HCT116 (cell line): ENCODE data around the gene LINC00237. TPM values are rescaled to one million over a fixed set of nuclear protein-coding genes. Genes with fewer than 3 reads are reported as not detected.

Source experiments
- ATAC-seq: fragments of 200-7000 bp; cut with Tn5 transposase; 2 replicates; pipeline ENCODE4 v1.9.1; 2020; ENCODE audit warnings: mild to moderate bottlenecking, moderate library complexity
- BruUV-seq: library from RNA; stranded (reverse); fragments of 400-500 nt; replicated peaks from 2 replicates; lab custom pipeline; 2021; lab: Mats Ljungman, UMichigan
- CTCF ChIA-PET: fragments of 300-600 bp; sonication (Branson Sonifier 250); formaldehyde crosslinking; loops from one replicate; lab custom pipeline; 2021; ENCODE audit warnings: antibody characterized with exemption; lab: Charles Lee
- POLR2A ChIA-PET: fragments of 300-600, 350-600 bp; sonication (Branson Sonifier 250); formaldehyde crosslinking; loops from one replicate; lab custom pipeline; 2021; ENCODE audit warnings: antibody characterized with exemption; lab: Charles Lee
- RAD21 ChIA-PET, 2 experiments: fragments of 300-600 bp; sonication (Branson Sonifier 250); formaldehyde crosslinking; loops; one replicate each; lab custom pipeline; 2023; ENCODE audit warnings: low total read pairs in 2 of 2; ENCODE audit not compliant: uncharacterized antibody in 2 of 2, unreplicated experiment in 2 of 2, low non-redundant PET in 1 of 2; lab: Charles Lee
- DNase-seq: peaks from one replicate; pipeline ENCODE4 v3.0.0-alpha.2; 2010; ENCODE audit warnings: low read depth, low spot score
- H2AFZ ChIP-seq: fragments of 200-600 bp; shearing (Covaris generic), sonication (generic); 2 replicates; pipeline ENCODE4 v1.6.1; 2017; ENCODE audit warnings: low read depth, mixed run types, mixed read lengths, antibody characterized with exemption, low read length; ENCODE audit not compliant: poor library complexity, severe bottlenecking
- H3K27ac ChIP-seq: 2 replicates; pipeline ENCODE4 v1.5.1; 2012; ENCODE audit warnings: low read depth, low read length
- H3K27me3 ChIP-seq: fragments of 200-600 bp; sonication (generic); 2 replicates; pipeline ENCODE4 v1.6.1; 2016; ENCODE audit warnings: mixed run types, low read length, mixed read lengths; ENCODE audit not compliant: insufficient read depth
- H3K36me3 ChIP-seq, 2 experiments: fragments of 200-500 bp in 1 of 2; fragments of 200-600 bp in 1 of 2; sonication (Bioruptor generic) in 1 of 2; sonication (generic) in 1 of 2; 2 replicates each; pipeline versions ENCODE4 v1.5.1 to v1.6.1; 2014 to 2016; ENCODE audit warnings: low read length in 2 of 2, inconsistent platforms in 1 of 2, mixed read lengths in 1 of 2, mixed run types in 1 of 2; ENCODE audit not compliant: insufficient read depth in 2 of 2, control insufficient read depth in 1 of 2
- H3K4me1 ChIP-seq, 2 experiments: fragments of 200-600 bp in 1 of 2; sonication (generic) in 1 of 2; 2 replicates each; pipeline versions ENCODE4 v1.5.1 to v1.6.1; 2012 to 2017; ENCODE audit warnings: low read length in 2 of 2, inconsistent platforms in 1 of 2, mild to moderate bottlenecking in 1 of 2, mixed read lengths in 1 of 2, mixed run types in 1 of 2, moderate library complexity in 1 of 2; ENCODE audit not compliant: insufficient read depth in 2 of 2, control insufficient read depth in 1 of 2
- H3K4me2 ChIP-seq: fragments of 200-600 bp; sonication (generic); 2 replicates; pipeline ENCODE4 v1.6.1; 2017; ENCODE audit warnings: mixed run types, low read length, mixed read lengths
- H3K4me3 ChIP-seq, 2 experiments: fragments of 200-600 bp in 1 of 2; sonication (generic) in 1 of 2; replicated peaks in 1 of 2; 2 replicates each; pipeline ENCODE4 v1.5.1; 2011 to 2016; ENCODE audit warnings: low read length in 2 of 2, control low read depth in 1 of 2, low read depth in 1 of 2, mild to moderate bottlenecking in 1 of 2, mixed read lengths in 1 of 2, mixed run types in 1 of 2
- H3K79me2 ChIP-seq: fragments of 200-600 bp; sonication (generic); 2 replicates; pipeline ENCODE4 v1.6.1; 2017; ENCODE audit warnings: mild to moderate bottlenecking, mixed run types, low read length, moderate library complexity, mixed read lengths; ENCODE audit not compliant: insufficient read depth
- H3K9ac ChIP-seq: fragments of 200-600 bp; sonication (generic); 2 replicates; pipeline ENCODE4 v1.6.1; 2016; ENCODE audit warnings: low read length, mixed read lengths
- H3K9me2 ChIP-seq: fragments of 200-600 bp; sonication (generic), shearing (Covaris generic); 2 replicates; pipeline ENCODE4 v1.6.1; 2017; ENCODE audit warnings: mixed run types, mild to moderate bottlenecking, moderate library complexity; ENCODE audit not compliant: insufficient read depth
- H3K9me3 ChIP-seq, 2 experiments: fragments of 200-500 bp in 1 of 2; fragments of 200-600 bp in 1 of 2; sonication (Bioruptor generic) in 1 of 2; sonication (generic) in 1 of 2; 2 replicates each; pipeline ENCODE4 v1.6.1; 2014 to 2017; ENCODE audit warnings: low read length in 2 of 2, mixed read lengths in 2 of 2, inconsistent platforms in 1 of 2, low read depth in 1 of 2, mild to moderate bottlenecking in 1 of 2, mixed run types in 1 of 2, moderate library complexity in 1 of 2; ENCODE audit not compliant: control insufficient read depth in 1 of 2, insufficient read depth in 1 of 2
- H4K20me1 ChIP-seq: fragments of 200-600 bp; sonication (generic), shearing (Covaris generic); 2 replicates; pipeline ENCODE4 v1.6.1; 2017; ENCODE audit warnings: mixed run types, mild to moderate bottlenecking, moderate library complexity; ENCODE audit not compliant: insufficient read depth
- EGR1 ChIP-seq: IDR thresholded peaks from 2 replicates; pipeline ENCODE4 v1.6.1; 2012; ENCODE audit warnings: low read depth
- EZH2 ChIP-seq: fragments of 200-600 bp; sonication (generic); IDR thresholded peaks from 2 replicates; pipeline ENCODE4 v1.6.1; 2017; ENCODE audit warnings: antibody characterized with exemption, mixed run types
- FOSL1 ChIP-seq: IDR thresholded peaks from 2 replicates; pipeline ENCODE4 v1.6.1; 2012; ENCODE audit warnings: low read depth
- JUND ChIP-seq: IDR thresholded peaks from 2 replicates; pipeline ENCODE4 v1.6.1; 2012
- POLR2AphosphoS5 ChIP-seq: IDR thresholded peaks from 2 replicates; pipeline ENCODE4 v1.6.1; 2011; ENCODE audit warnings: mild to moderate bottlenecking, low read depth, low read length, moderate library complexity
- RAD21 ChIP-seq: IDR thresholded peaks from 2 replicates; pipeline ENCODE4 v1.6.1; 2012; ENCODE audit warnings: low read depth, mild to moderate bottlenecking
- SRF ChIP-seq: IDR thresholded peaks from 2 replicates; pipeline ENCODE4 v1.6.1; 2012; ENCODE audit warnings: low read depth
- TCF7L2 ChIP-seq: IDR thresholded peaks from 2 replicates; pipeline ENCODE4 v1.7.0; 2011; ENCODE audit warnings: borderline replicate concordance, inconsistent platforms; ENCODE audit not compliant: insufficient read depth, insufficient read length; ENCODE audit errors: extremely low read depth
- ZFX ChIP-seq: fragments of 450-650 bp; IDR thresholded peaks from 2 replicates; pipeline ENCODE4 v1.6.1; 2017
- ZNF274 ChIP-seq: fragments of 200-500 bp; sonication (Bioruptor generic); IDR thresholded peaks from 2 replicates; pipeline ENCODE4 v1.6.1; 2014; ENCODE audit warnings: mild to moderate bottlenecking, low read depth, low read length, inconsistent platforms
- intact Hi-C: fragments of 100-400 bp; cut with micrococcal nuclease; formaldehyde crosslinking; loops from 2 replicates; pipeline ENCODE4 v1.10.0; 2022
- total RNA-seq: library from RNA; stranded (reverse); gene quantifications from one replicate; pipeline ENCODE4 v1.2.1, GENCODE V29; 2021; ENCODE audit not compliant: unreplicated experiment
- TF ChIP-seq, protein P1 (sequence below), 3 experiments: fragments of 200-600 bp in 1 of 3; sonication (generic) in 1 of 3; IDR thresholded peaks in 2 of 3; conservative IDR thresholded peaks in 1 of 3; 2 replicates each; pipeline ENCODE4 v1.5.1; 2012 to 2017; ENCODE audit warnings: low read depth in 2 of 3, low read length in 2 of 3, antibody characterized with exemption in 1 of 3, borderline replicate concordance in 1 of 3, control low read depth in 1 of 3, mild to moderate bottlenecking in 1 of 3, mixed read lengths in 1 of 3, mixed run types in 1 of 3, moderate library complexity in 1 of 3; ENCODE audit not compliant: insufficient read depth in 1 of 3
- TF ChIP-seq, protein P2 (sequence below): IDR thresholded peaks from 2 replicates; pipeline ENCODE4 v1.6.1; 2012
- TF ChIP-seq, protein P3 (sequence below): IDR thresholded peaks from 2 replicates; pipeline ENCODE4 v1.6.1; 2012
- TF ChIP-seq, protein P4 (sequence below): IDR thresholded peaks from 2 replicates; pipeline ENCODE4 v1.6.1; 2011; ENCODE audit warnings: mild to moderate bottlenecking, low read length, moderate library complexity; ENCODE audit not compliant: insufficient replicate concordance; ENCODE audit errors: extremely low read depth

Gene LINC00237
- total RNA-seq, 1 experiment from 2014 or later = not detected

DNA sequence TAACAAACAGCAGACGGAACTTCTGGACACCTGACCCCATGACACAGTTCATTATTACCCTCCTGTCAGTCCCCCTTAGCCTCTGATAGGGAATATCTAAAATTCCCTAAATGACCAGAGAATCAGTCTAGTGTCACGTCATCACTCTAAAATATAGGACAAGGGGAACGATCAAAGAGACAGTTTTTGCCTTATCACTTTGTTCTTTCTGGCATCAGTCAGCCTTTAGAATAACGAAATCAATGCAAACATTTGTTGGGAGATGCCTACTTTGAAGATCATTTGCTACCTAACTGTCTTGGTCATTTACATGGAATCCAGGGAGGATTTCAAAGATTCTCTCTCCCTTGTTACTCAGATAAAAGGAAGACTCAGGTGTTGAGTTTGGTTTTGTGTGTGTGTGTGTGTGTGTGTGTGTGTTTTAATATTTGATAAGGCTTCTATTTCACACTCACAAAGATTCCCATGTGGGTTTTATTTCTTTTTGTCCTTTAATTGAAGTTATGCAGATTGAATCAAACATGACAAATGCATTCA, 28.3 kb downstream of the LINC00237 start (continued):
- TF ChIP-seq, protein P1, sequence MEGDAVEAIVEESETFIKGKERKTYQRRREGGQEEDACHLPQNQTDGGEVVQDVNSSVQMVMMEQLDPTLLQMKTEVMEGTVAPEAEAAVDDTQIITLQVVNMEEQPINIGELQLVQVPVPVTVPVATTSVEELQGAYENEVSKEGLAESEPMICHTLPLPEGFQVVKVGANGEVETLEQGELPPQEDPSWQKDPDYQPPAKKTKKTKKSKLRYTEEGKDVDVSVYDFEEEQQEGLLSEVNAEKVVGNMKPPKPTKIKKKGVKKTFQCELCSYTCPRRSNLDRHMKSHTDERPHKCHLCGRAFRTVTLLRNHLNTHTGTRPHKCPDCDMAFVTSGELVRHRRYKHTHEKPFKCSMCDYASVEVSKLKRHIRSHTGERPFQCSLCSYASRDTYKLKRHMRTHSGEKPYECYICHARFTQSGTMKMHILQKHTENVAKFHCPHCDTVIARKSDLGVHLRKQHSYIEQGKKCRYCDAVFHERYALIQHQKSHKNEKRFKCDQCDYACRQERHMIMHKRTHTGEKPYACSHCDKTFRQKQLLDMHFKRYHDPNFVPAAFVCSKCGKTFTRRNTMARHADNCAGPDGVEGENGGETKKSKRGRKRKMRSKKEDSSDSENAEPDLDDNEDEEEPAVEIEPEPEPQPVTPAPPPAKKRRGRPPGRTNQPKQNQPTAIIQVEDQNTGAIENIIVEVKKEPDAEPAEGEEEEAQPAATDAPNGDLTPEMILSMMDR (IDR thresholded peaks at IDR 0.05 in 2 of 3, conservative IDR thresholded peaks at IDR 0.05 in 1 of 3; ENCODE audit: borderline replicate concordance in 1 of 3, insufficient read depth in 1 of 3, low read depth in 2 of 3, low read length in 2 of 3) = no peak
- TF ChIP-seq FOSL1 = no peak
- TF ChIP-seq ZNF274 = no peak
- no peak for TF ChIP-seq ZFX
- TF ChIP-seq, protein P2, sequence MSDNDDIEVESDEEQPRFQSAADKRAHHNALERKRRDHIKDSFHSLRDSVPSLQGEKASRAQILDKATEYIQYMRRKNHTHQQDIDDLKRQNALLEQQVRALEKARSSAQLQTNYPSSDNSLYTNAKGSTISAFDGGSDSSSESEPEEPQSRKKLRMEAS = no peak
- TF ChIP-seq EZH2 = no peak
- TF ChIP-seq, protein P3, sequence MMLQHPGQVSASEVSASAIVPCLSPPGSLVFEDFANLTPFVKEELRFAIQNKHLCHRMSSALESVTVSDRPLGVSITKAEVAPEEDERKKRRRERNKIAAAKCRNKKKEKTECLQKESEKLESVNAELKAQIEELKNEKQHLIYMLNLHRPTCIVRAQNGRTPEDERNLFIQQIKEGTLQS = no peak
- no peak for TF ChIP-seq RAD21

DNA sequence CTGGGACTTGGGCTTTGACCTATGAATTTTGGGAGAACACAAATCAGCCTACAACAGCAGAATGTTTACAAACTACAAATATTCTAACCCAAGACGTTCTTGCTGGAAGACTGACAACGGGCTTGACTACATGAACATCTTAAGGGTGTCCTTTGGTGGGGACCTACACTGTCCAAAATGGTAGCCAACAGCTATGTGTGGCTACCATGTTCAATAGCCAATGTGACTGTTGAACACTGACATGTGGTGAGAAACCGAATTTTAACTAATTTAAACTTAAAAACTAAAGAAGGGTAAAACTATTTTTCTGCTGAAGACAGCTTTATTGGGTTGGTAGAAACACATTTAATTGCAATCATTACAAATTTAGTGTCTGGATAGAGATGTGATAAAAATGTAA, 30.1 kb downstream of the LINC00237 start:
- no peak overlapping the region for H3K4me3 ChIP-seq
- ChIA-PET CTCF (no interaction called here), RAD21 (no interaction called here), POLR2A (no interaction called here)
- no peaks in the 10 kb centered on the region for H3K36me3 ChIP-seq
- H3K9ac ChIP-seq = no peak overlapping the region
- H3K4me2 ChIP-seq = no peak overlapping the region
- no TSS peak for BruUV-seq
- no peak for DNase-seq
- no peaks in the 10 kb centered on the region for H3K79me2 ChIP-seq
- ATAC-seq = no peak
- intact Hi-C loops = no loop called here
- no peaks in the 10 kb centered on the region for H3K9me3 ChIP-seq
- TF ChIP-seq POLR2AphosphoS5 (no peak), SRF (no peak), FOSL1 (no peak), EGR1 (no peak), EZH2 (no peak), JUND (no peak), ZNF274 (no peak), TCF7L2 (no peak)
- TF ChIP-seq, protein P3 = no peak
- TF ChIP-seq, protein P2 = no peak
- TF ChIP-seq, protein P4, sequence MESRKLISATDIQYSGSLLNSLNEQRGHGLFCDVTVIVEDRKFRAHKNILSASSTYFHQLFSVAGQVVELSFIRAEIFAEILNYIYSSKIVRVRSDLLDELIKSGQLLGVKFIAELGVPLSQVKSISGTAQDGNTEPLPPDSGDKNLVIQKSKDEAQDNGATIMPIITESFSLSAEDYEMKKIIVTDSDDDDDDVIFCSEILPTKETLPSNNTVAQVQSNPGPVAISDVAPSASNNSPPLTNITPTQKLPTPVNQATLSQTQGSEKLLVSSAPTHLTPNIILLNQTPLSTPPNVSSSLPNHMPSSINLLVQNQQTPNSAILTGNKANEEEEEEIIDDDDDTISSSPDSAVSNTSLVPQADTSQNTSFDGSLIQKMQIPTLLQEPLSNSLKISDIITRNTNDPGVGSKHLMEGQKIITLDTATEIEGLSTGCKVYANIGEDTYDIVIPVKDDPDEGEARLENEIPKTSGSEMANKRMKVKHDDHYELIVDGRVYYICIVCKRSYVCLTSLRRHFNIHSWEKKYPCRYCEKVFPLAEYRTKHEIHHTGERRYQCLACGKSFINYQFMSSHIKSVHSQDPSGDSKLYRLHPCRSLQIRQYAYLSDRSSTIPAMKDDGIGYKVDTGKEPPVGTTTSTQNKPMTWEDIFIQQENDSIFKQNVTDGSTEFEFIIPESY = no peak
- TF ChIP-seq, protein P1 (IDR thresholded peaks at IDR 0.05 in 2 of 3, conservative IDR thresholded peaks at IDR 0.05 in 1 of 3; ENCODE audit: borderline replicate concordance in 1 of 3, insufficient read depth in 1 of 3, low read depth in 2 of 3, low read length in 2 of 3) = no peak
- no peaks in the 10 kb centered on the region for H3K9me2 ChIP-seq
- H3K4me1 ChIP-seq = peaks cover 0 to 10% of the 10 kb centered on the region in 2 experiments; a peak in 2 of 4 replicates
- H3K27ac ChIP-seq = no peak overlapping the region
- H4K20me1 ChIP-seq = no peaks in the 10 kb centered on the region
- H2AFZ ChIP-seq = no peak overlapping the region
- no peaks in the 10 kb centered on the region for H3K27me3 ChIP-seq
